Measurements from ENCODE around the gene GRAMD2B.

Gene GRAMD2B

DNA sequence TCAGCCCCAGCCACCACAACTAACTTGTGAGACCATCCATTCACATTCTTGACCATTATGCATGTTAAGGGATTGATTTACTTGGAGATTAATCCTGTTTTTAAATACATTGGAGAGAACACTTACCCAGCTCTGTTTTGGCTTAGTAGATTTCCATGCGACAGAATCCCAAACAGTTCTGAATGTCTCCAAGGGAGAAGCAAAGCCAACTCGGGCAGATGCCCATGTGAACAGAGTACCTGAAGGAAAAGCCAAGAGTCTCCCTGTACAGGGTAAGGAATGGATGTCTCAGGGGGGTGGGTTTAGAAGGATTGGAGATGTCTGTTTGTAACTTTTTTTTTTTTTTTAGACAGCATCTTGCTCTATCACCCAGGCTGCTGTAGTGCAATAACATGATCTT lies 61.0 kb downstream of the GRAMD2B start:
- no peak overlapping the region for H3K27ac ChIP-seq (ENCODE audit: low read length)
- peaks cover 91% of the 10 kb centered on the region for H3K36me3 ChIP-seq (ENCODE audit: insufficient read depth, low read depth, low read length)

DNA sequence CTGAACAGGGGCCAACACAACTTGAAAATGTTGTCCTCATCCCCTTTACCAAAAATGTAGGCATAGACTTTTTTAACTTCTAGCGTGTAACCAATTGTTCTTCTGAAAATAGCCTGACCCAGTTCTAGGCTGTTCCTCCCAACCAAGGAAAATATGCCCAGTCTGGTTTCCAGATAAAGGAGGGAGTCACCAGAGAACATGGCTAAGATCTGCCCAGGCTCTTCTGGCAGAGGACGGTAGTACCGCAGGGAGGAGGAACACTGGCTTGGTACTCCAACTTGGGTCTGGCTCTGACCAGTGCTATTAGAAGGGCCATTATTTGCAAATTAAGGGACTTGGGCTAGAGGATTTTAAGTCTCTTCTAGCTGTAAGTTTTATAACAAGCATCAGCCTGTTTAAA lies 63.1 kb downstream of the GRAMD2B start:
- H3K36me3 ChIP-seq (ENCODE audit: insufficient read depth, low read depth, low read length): peaks cover 82% of the 10 kb centered on the region

More for the DNA sequence above, 61.0 kb downstream of the GRAMD2B start:
- no peaks in the 10 kb centered on the region for H3K9me3 ChIP-seq (ENCODE audit: insufficient read depth, low read depth, low read length)
- no peak overlapping the region for H3K4me3 ChIP-seq (ENCODE audit: low read length)
- no peak overlapping the region for H3K9ac ChIP-seq (ENCODE audit: low read depth, low read length)
- no peaks in the 10 kb centered on the region for H3K27me3 ChIP-seq (ENCODE audit: insufficient read depth, low read length)
- peaks cover 6% of the 10 kb centered on the region for H3K4me1 ChIP-seq (ENCODE audit: insufficient read depth, low read length)

DNA sequence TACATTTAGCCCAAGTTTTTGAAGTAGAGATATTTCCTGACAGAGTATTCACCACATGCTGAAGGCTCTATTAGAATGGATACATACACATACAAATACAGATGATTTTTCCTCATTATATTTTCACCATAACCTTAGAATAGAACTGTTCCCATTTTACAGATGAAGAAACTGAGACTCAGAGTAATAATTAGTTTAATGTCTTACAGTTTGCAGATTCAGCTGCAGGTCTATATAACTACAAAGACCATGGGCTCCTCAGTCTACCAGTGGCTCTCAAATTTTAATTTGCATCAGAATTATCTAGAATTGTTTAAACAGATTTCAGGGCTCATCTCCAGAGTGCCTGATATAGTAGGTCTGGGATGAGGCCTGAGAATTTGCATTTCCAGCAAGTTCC lies 64.4 kb downstream of the GRAMD2B start:
- Histone ChIP-seq H3K27me3 (ENCODE audit: insufficient read depth, low read length) (no peaks in the 10 kb centered on the region), H3K4me3 (ENCODE audit: low read length) (no peak overlapping the region), H3K36me3 (ENCODE audit: insufficient read depth, low read depth, low read length) (peaks cover 73% of the 10 kb centered on the region), H3K27ac (ENCODE audit: low read length) (no peak overlapping the region), H3K9me3 (ENCODE audit: insufficient read depth, low read depth, low read length) (no peaks in the 10 kb centered on the region), H3K9ac (ENCODE audit: low read depth, low read length) (no peak overlapping the region), H3K4me1 (ENCODE audit: insufficient read depth, low read length) (peaks cover 20% of the 10 kb centered on the region)

More for the DNA sequence above, 63.1 kb downstream of the GRAMD2B start:
- no peak overlapping the region for H3K4me3 ChIP-seq (ENCODE audit: low read length)
- H3K9ac ChIP-seq (ENCODE audit: low read depth, low read length): no peak overlapping the region
- H3K27ac ChIP-seq (ENCODE audit: low read length): no peak overlapping the region
- peaks cover 20% of the 10 kb centered on the region for H3K4me1 ChIP-seq (ENCODE audit: insufficient read depth, low read length)
- no peaks in the 10 kb centered on the region for H3K27me3 ChIP-seq (ENCODE audit: insufficient read depth, low read length)
- H3K9me3 ChIP-seq (ENCODE audit: insufficient read depth, low read depth, low read length): no peaks in the 10 kb centered on the region

DNA sequence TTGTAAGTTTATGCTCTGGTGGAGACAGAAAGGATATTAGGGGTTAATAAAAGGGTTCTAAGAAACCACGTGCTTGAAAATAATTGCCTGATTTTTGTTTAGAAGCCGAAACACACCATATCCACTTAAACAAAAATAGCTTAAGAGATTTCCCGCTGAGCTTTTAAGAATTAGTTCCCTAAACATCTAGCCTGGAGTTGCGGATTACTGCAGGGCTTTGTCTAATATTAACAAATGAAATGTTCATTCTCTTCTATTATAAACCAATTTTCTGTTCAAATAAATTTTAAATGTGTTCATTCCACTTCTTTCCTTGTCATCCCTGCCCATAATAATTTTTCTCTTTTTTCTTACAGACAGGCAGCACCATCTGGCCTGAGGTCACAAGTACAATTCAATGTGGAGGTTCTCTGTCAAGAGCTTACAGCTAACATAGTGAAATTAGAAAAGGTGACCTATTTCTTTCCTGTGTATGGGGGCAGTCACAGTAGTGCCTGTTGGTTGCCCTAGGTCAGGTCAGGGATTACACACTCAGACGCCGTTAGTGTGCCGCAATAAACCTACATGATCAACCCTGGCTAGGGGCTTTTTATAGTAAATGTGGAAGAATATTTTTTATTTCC lies 65.3 kb downstream of the GRAMD2B start:
- Histone ChIP-seq H3K4me1 (ENCODE audit: insufficient read depth, low read length) (peaks cover 20% of the 10 kb centered on the region), H3K36me3 (ENCODE audit: insufficient read depth, low read depth, low read length) (peaks cover 73% of the 10 kb centered on the region), H3K9ac (ENCODE audit: low read depth, low read length) (no peak overlapping the region), H3K27me3 (ENCODE audit: insufficient read depth, low read length) (no peaks in the 10 kb centered on the region), H3K4me3 (ENCODE audit: low read length) (no peak overlapping the region), H3K9me3 (ENCODE audit: insufficient read depth, low read depth, low read length) (no peaks in the 10 kb centered on the region), H3K27ac (ENCODE audit: low read length) (no peak overlapping the region)

DNA sequence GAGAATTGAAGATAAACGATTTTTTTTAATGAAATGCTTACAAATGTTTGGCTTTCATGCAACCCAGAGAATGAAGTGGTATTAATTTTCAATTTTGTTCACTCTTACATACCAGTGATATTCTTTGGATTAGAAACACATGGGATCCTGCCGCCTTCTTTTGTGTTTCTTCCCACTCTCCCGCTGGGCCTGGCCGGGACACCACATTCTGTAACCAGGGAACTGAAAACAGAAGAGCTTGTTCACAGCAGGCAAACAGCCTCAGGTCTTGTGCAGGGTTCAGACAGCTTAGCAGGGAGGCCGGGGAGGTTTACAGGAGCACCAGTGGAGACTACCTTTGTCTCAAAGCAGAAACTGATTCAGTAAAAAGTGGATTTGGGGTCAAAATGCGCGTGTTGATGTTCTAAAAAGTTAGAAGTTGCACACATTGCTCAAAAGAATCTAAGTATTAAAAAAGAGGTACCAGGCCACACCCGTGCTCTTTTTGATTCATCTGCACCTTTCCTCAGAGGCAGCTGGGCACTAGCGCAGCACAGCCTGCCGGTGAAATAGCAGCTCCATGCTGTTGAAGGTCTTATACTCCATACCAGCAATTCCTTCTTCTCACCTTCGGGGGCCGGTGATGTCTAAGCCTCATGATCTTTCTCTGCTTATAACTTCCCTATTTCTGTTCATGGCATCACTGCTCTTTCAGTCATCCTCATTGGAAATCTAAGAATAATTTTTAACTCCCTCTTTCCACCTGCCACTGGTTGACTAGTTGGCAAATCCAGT lies 67.1 kb downstream of the GRAMD2B start:
- Histone ChIP-seq H3K27me3 (ENCODE audit: insufficient read depth, low read length) (no peaks in the 10 kb centered on the region), H3K9ac (ENCODE audit: low read depth, low read length) (no peak overlapping the region), H3K27ac (ENCODE audit: low read length) (no peak overlapping the region), H3K4me3 (ENCODE audit: low read length) (no peak overlapping the region), H3K4me1 (ENCODE audit: insufficient read depth, low read length) (peaks cover 20% of the 10 kb centered on the region), H3K9me3 (ENCODE audit: insufficient read depth, low read depth, low read length) (no peaks in the 10 kb centered on the region), H3K36me3 (ENCODE audit: insufficient read depth, low read depth, low read length) (peaks cover 57% of the 10 kb centered on the region)

DNA sequence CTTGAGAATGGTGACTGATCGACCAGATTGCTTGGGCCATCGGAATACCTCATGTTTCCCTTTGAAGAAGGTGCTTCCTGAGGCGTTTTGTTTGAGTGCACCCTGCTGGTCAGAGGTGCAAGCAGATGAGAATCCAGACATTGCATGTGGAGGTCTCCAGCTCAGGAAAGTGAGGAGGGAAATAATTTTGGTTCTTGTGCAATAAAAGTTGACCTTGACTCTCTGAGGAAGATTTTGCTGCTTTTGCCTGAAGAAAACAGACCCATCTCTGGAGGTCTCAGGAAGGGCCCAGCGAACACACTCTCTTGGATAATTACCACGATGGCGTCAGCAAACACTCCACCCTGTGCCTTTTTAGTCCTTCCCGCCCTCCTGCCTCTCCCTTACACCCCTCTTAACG lies 69.7 kb downstream of the GRAMD2B start:
- H3K27me3 ChIP-seq (ENCODE audit: insufficient read depth, low read length): no peaks in the 10 kb centered on the region
- no peaks in the 10 kb centered on the region for H3K9me3 ChIP-seq (ENCODE audit: insufficient read depth, low read depth, low read length)
- no peak overlapping the region for H3K9ac ChIP-seq (ENCODE audit: low read depth, low read length)
- peaks cover 31% of the 10 kb centered on the region for H3K36me3 ChIP-seq (ENCODE audit: insufficient read depth, low read depth, low read length)
- H3K27ac ChIP-seq (ENCODE audit: low read length): no peak overlapping the region
- peaks cover 20% of the 10 kb centered on the region for H3K4me1 ChIP-seq (ENCODE audit: insufficient read depth, low read length)
- H3K4me3 ChIP-seq (ENCODE audit: low read length): no peak overlapping the region

DNA sequence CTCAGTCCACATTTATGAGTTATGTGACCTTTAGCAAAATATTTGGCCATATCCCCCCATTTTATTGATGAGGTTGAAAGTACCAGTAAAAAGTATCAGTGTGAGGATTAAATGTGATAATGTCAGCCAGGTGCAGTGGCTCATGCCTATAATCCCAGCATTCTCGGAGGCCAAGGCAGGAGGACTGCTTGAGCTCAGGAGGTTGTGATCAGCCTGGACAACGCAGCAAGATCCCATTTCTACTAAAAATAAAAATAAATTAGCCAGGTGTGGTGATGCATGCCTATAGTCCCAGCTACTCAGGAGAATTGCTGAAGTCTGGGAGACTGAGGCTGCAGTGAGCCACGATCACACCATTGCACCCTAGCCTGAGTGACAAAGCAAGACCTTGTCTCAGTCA lies 71.2 kb downstream of the GRAMD2B start:
- Histone ChIP-seq H3K36me3 (ENCODE audit: insufficient read depth, low read depth, low read length) (peaks cover 16% of the 10 kb centered on the region), H3K4me1 (ENCODE audit: insufficient read depth, low read length) (peaks cover 13% of the 10 kb centered on the region), H3K4me3 (ENCODE audit: low read length) (no peak overlapping the region), H3K27me3 (ENCODE audit: insufficient read depth, low read length) (no peaks in the 10 kb centered on the region), H3K9me3 (ENCODE audit: insufficient read depth, low read depth, low read length) (no peaks in the 10 kb centered on the region), H3K9ac (ENCODE audit: low read depth, low read length) (no peak overlapping the region), H3K27ac (ENCODE audit: low read length) (no peak overlapping the region)

DNA sequence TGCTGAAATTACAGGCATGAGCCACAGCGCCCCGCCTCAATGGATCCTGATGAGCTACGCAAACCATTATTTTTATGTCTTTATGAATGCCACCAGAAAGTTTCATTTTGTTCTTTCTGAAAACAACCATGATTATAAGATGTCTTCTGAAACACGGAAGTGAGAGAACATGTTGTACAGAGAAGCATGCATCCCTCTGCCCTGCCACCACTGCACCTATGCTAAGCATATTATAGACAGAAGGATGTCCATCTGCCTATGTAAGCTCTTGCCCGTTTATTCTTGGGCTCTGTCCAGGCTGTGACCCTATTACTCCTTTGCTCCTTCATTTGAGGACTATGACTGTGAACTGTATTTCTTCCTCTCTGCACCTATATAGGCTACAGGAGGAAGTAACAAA lies 74.3 kb downstream of the GRAMD2B start:
- Histone ChIP-seq H3K4me3 (ENCODE audit: low read length) (no peak overlapping the region), H3K9me3 (ENCODE audit: insufficient read depth, low read depth, low read length) (no peaks in the 10 kb centered on the region), H3K9ac (ENCODE audit: low read depth, low read length) (no peak overlapping the region), H3K4me1 (ENCODE audit: insufficient read depth, low read length) (no peaks in the 10 kb centered on the region), H3K27ac (ENCODE audit: low read length) (no peak overlapping the region), H3K27me3 (ENCODE audit: insufficient read depth, low read length) (no peaks in the 10 kb centered on the region), H3K36me3 (ENCODE audit: insufficient read depth, low read depth, low read length) (peaks cover 10% of the 10 kb centered on the region)

DNA sequence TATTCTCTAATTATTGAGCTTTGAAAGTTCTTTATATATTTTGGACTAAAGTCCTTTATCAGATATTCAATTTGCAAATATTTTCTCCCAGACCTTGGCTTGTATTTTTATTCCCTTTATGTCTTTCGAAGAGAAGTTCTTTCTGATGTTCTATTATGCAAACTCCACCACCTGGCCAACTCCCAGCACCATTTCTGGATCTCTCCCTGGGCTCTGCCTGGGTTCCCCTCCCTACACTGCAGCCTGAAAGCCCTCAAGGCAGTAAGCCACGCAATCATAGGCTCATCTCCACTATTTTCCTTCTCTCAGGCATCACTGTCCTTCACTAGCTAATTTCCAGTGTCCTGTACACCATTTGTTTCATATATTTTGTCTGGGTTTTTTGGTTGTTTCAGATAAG lies 76.1 kb downstream of the GRAMD2B start:
- no peak overlapping the region for H3K9ac ChIP-seq (ENCODE audit: low read depth, low read length)
- H3K9me3 ChIP-seq (ENCODE audit: insufficient read depth, low read depth, low read length): no peaks in the 10 kb centered on the region
- no peaks in the 10 kb centered on the region; the same call in 1 of the 2 replicates for H3K4me1 ChIP-seq (ENCODE audit: insufficient read depth, low read length)
- no peak overlapping the region for H3K27ac ChIP-seq (ENCODE audit: low read length)
- no peak overlapping the region for H3K4me3 ChIP-seq (ENCODE audit: low read length)
- no peaks in the 10 kb centered on the region for H3K36me3 ChIP-seq (ENCODE audit: insufficient read depth, low read depth, low read length)
- H3K27me3 ChIP-seq (ENCODE audit: insufficient read depth, low read length): no peaks in the 10 kb centered on the region

DNA sequence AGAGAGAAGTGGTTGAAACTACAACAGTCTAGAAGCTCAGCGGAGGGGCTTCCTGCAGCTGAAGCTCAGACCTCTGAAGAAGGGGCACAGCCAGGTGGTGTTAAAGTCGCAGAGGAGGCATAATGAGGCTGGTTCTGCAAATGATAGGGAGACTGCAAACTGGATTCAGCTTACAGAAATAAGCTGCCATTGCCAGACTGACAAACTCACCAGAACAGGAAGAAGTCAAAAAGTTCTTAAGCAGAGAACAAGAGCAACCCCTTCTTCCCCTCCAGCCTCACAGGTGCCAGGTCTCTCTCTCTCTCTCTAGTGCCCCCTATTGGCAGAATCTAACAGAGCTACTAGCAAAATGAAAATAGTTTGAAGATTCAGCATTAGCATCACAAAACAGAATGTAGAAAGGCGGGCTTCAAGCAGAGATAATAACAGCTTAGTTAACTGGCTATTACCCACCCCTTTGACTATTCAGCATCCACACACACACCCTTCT lies 76.7 kb downstream of the GRAMD2B start:
- no peak overlapping the region for H3K9ac ChIP-seq (ENCODE audit: low read depth, low read length)
- H3K4me1 ChIP-seq (ENCODE audit: insufficient read depth, low read length): no peaks in the 10 kb centered on the region; the same call in 1 of the 2 replicates
- H3K36me3 ChIP-seq (ENCODE audit: insufficient read depth, low read depth, low read length): no peaks in the 10 kb centered on the region
- no peak overlapping the region for H3K4me3 ChIP-seq (ENCODE audit: low read length)
- no peaks in the 10 kb centered on the region for H3K9me3 ChIP-seq (ENCODE audit: insufficient read depth, low read depth, low read length)
- no peaks in the 10 kb centered on the region for H3K27me3 ChIP-seq (ENCODE audit: insufficient read depth, low read length)
- H3K27ac ChIP-seq (ENCODE audit: low read length): no peak overlapping the region

DNA sequence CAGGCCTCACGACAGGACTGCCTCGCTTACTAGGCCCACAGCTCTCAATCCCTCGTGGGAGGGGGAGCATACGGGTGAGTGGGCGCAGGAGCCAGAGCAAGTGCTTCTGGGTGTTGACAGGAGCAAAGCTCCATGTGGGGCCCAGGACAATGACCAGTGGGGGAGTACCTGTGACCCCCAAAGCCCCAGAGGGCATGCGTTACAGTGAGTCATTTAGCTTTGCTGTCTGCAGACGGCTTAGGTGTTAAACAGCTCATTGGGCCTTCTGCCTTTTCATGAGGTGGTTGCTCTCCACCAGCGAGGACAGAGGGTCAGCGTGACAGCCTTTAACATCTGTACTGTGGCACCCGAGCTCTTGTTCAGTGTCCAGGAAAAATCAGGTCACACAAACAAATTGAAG lies 78.2 kb downstream of the GRAMD2B start:
- H3K27me3 ChIP-seq (ENCODE audit: insufficient read depth, low read length): no peaks in the 10 kb centered on the region
- no peaks in the 10 kb centered on the region; the same call in 1 of the 2 replicates for H3K4me1 ChIP-seq (ENCODE audit: insufficient read depth, low read length)
- no peak overlapping the region for H3K27ac ChIP-seq (ENCODE audit: low read length)
- H3K4me3 ChIP-seq (ENCODE audit: low read length): no peak overlapping the region
- H3K9ac ChIP-seq (ENCODE audit: low read depth, low read length): no peak overlapping the region
- H3K9me3 ChIP-seq (ENCODE audit: insufficient read depth, low read depth, low read length): no peaks in the 10 kb centered on the region
- H3K36me3 ChIP-seq (ENCODE audit: insufficient read depth, low read depth, low read length): no peaks in the 10 kb centered on the region

DNA sequence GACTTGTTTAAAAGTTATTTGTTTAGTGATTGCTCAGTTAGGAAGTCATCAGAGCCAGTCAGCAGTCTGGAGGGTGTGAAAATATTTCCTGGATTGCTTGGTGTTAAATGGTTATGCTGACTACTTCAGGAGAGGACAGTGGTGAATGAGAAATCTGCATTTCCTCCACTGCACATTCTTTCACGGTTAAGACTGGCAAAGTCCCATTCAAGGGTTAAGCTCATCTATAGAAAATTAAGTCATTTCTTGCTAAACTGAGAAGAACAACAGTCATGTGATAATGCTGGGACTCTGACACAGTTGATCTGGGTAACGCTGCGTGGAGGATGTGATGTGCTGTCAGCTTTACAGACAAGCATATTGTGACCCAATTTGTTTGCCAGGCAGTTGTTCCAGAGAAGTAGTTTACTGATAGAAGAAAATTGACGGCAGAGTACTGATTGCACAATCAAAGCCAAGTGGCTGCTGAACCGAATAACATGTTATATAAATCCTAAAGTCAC lies 80.4 kb downstream of the GRAMD2B start:
- Histone ChIP-seq H3K36me3 (ENCODE audit: insufficient read depth, low read depth, low read length) (no peaks in the 10 kb centered on the region), H3K27ac (ENCODE audit: low read length) (no peak overlapping the region), H3K27me3 (ENCODE audit: insufficient read depth, low read length) (no peaks in the 10 kb centered on the region), H3K4me3 (ENCODE audit: low read length) (no peak overlapping the region), H3K4me1 (ENCODE audit: insufficient read depth, low read length) (no peaks in the 10 kb centered on the region; the same call in 1 of the 2 replicates), H3K9ac (ENCODE audit: low read depth, low read length) (no peak overlapping the region), H3K9me3 (ENCODE audit: insufficient read depth, low read depth, low read length) (no peaks in the 10 kb centered on the region)
